H1 (cell line): Measurements from ENCODE around the gene USP24. TPM values are rescaled to one million over a fixed set of nuclear protein-coding genes. Genes with fewer than 3 reads are reported as not detected.

Source experiments
- CTCF ChIA-PET: fragments of 300-600 bp; sonication (Branson Sonifier 250); formaldehyde crosslinking; loops from one replicate; lab custom pipeline; 2021; ENCODE audit not compliant: partially characterized antibody; lab: Charles Lee
- POLR2A ChIA-PET: fragments of 300-600 bp; sonication (Branson Sonifier 250); formaldehyde crosslinking; loops from one replicate; lab custom pipeline; 2021; ENCODE audit warnings: inconsistent platforms; ENCODE audit not compliant: partially characterized antibody; lab: Charles Lee
- DNase-seq, 2 experiments: peaks; one replicate each; pipeline versions ENCODE4 v3.0.0 to v3.0.0-alpha.2; 2010 to 2022; ENCODE audit warnings: low spot score in 2 of 2, low read depth in 1 of 2, mixed read lengths in 1 of 2
- FAIRE-seq: peaks from 2 replicates; lab custom pipeline; 2011; peaks lifted over from hg19 to GRCh38; lab: Jason Lieb, UNC
- H2AFZ ChIP-seq: 2 replicates; pipeline ENCODE4 v1.8.1; 2012; ENCODE audit warnings: low read length, inconsistent platforms
- H2AK5ac ChIP-seq: 2 replicates; pipeline ENCODE4 v1.6.1; 2013; ENCODE audit warnings: low read depth, low read length
- H2BK120ac ChIP-seq: replicated peaks from 2 replicates; pipeline ENCODE3; 2013; ENCODE audit warnings: low read depth, low read length, inconsistent platforms
- H2BK12ac ChIP-seq: 2 replicates; pipeline ENCODE4 v1.6.1; 2013; ENCODE audit warnings: low read depth, low read length
- H2BK15ac ChIP-seq: 2 replicates; pipeline ENCODE4 v1.6.1; 2013; ENCODE audit warnings: low read length
- H2BK20ac ChIP-seq: 2 replicates; pipeline ENCODE4 v1.6.1; 2013; ENCODE audit warnings: low read length
- H2BK5ac ChIP-seq: 2 replicates; pipeline ENCODE4 v1.6.1; 2013; ENCODE audit warnings: low read depth, low read length
- H3K14ac ChIP-seq: 2 replicates; pipeline ENCODE4 v1.6.1; 2013; ENCODE audit warnings: inconsistent platforms; ENCODE audit not compliant: insufficient read length
- H3K18ac ChIP-seq: 2 replicates; pipeline ENCODE4 v1.6.1; 2013; ENCODE audit warnings: low read length; ENCODE audit errors: extremely low read depth
- H3K23ac ChIP-seq: 2 replicates; pipeline ENCODE4 v1.6.1; 2013; ENCODE audit warnings: inconsistent platforms; ENCODE audit not compliant: insufficient read length
- H3K23me2 ChIP-seq: 2 replicates; pipeline ENCODE4 v1.6.1; 2013; ENCODE audit warnings: low read depth, low read length
- H3K27ac ChIP-seq: 2 replicates; pipeline ENCODE4 v1.6.1; 2011; ENCODE audit warnings: low read depth, low read length, inconsistent platforms
- H3K27me3 ChIP-seq, 4 experiments: replicated peaks in 1 of 4; 1 replicate in 1 of 4; 2 replicates in 3 of 4; pipeline versions ENCODE4 v1.6.1 to v1.8.1; 2011 to 2013; ENCODE audit warnings: low read length in 3 of 4, mild to moderate bottlenecking in 3 of 4, inconsistent platforms in 2 of 4, mixed read lengths in 2 of 4, moderate library complexity in 1 of 4; ENCODE audit not compliant: control insufficient read depth in 3 of 4, insufficient read depth in 3 of 4; ENCODE audit errors: extremely low read depth in 1 of 4
- H3K36me3 ChIP-seq, 4 experiments: 2 replicates each; pipeline versions ENCODE4 v1.6.1 to v1.8.1; 2011 to 2013; ENCODE audit warnings: mild to moderate bottlenecking in 4 of 4, low read length in 3 of 4, moderate library complexity in 2 of 4, control low read depth in 1 of 4, inconsistent platforms in 1 of 4; ENCODE audit not compliant: insufficient read depth in 4 of 4, control insufficient read depth in 2 of 4
- H3K4ac ChIP-seq: replicated peaks from 2 replicates; pipeline ENCODE3; 2013; ENCODE audit warnings: low read length, low read depth, mixed read lengths, inconsistent platforms; ENCODE audit not compliant: insufficient read length
- H3K4me1 ChIP-seq, 4 experiments: replicated peaks in 1 of 4; 1 replicate in 1 of 4; 2 replicates in 3 of 4; pipeline versions ENCODE4 v1.6.1 to v1.8.1; 2011 to 2013; ENCODE audit warnings: low read length in 3 of 4, inconsistent platforms in 2 of 4, mixed read lengths in 1 of 4; ENCODE audit not compliant: insufficient read depth in 4 of 4, control insufficient read depth in 3 of 4
- H3K4me2 ChIP-seq, 2 experiments: 2 replicates each; pipeline versions ENCODE4 v1.6.1 to v1.8.1; 2011 to 2013; ENCODE audit warnings: low read depth in 2 of 2, low read length in 2 of 2, control low read depth in 1 of 2, inconsistent platforms in 1 of 2, mild to moderate bottlenecking in 1 of 2; ENCODE audit not compliant: insufficient read depth in 1 of 2
- H3K4me3 ChIP-seq, 4 experiments: fragments of 200-600, 300-600 bp in 1 of 4; sonication (generic), shearing (Covaris generic), sonication (Bioruptor Twin) in 1 of 4; 2 replicates each; pipeline versions ENCODE4 v1.5.1 to v1.8.1; 2011 to 2016; ENCODE audit warnings: low read length in 4 of 4, low read depth in 3 of 4, control low read depth in 2 of 4, inconsistent platforms in 2 of 4, mild to moderate bottlenecking in 2 of 4, mixed read lengths in 1 of 4, moderate library complexity in 1 of 4; ENCODE audit not compliant: insufficient read depth in 2 of 4; ENCODE audit errors: extremely low read depth in 1 of 4
- H3K56ac ChIP-seq: replicated peaks from 2 replicates; pipeline ENCODE3; 2013; ENCODE audit warnings: low read depth, mild to moderate bottlenecking, mixed read lengths, low read length, inconsistent platforms; ENCODE audit not compliant: insufficient read length
- H3K79me1 ChIP-seq: 2 replicates; pipeline ENCODE4 v1.6.1; 2013; ENCODE audit warnings: low read depth, low read length, control low read depth
- H3K79me2 ChIP-seq, 2 experiments: 2 replicates each; pipeline versions ENCODE4 v1.6.1 to v1.8.1; 2012 to 2013; ENCODE audit warnings: low read length in 2 of 2, mild to moderate bottlenecking in 2 of 2, inconsistent platforms in 1 of 2; ENCODE audit not compliant: insufficient read depth in 2 of 2, control insufficient read depth in 1 of 2
- H3K9ac ChIP-seq, 4 experiments: replicated peaks in 1 of 4; 1 replicate in 1 of 4; 2 replicates in 3 of 4; pipeline versions ENCODE4 v1.6.1 to v1.8.1; 2011 to 2013; ENCODE audit warnings: low read depth in 3 of 4, low read length in 3 of 4, control low read depth in 2 of 4, mild to moderate bottlenecking in 2 of 4, moderate library complexity in 2 of 4, inconsistent platforms in 1 of 4; ENCODE audit errors: extremely low read depth in 1 of 4
- H3K9me3 ChIP-seq, 2 experiments: 2 replicates each; pipeline versions ENCODE4 v1.6.1 to v1.8.1; 2012 to 2013; ENCODE audit warnings: mild to moderate bottlenecking in 2 of 2, moderate library complexity in 2 of 2, control low read depth in 1 of 2, inconsistent platforms in 1 of 2, low read depth in 1 of 2, low read length in 1 of 2, mixed read lengths in 1 of 2; ENCODE audit not compliant: insufficient read depth in 2 of 2
- H4K20me1 ChIP-seq, 2 experiments: replicated peaks in 1 of 2; 2 replicates each; pipeline versions ENCODE3 to v1.8.1; 2011 to 2013; ENCODE audit warnings: inconsistent platforms in 2 of 2, low read length in 2 of 2, mild to moderate bottlenecking in 1 of 2; ENCODE audit not compliant: insufficient read depth in 2 of 2, control insufficient read depth in 1 of 2
- H4K5ac ChIP-seq: 2 replicates; pipeline ENCODE4 v1.6.1; 2013; ENCODE audit warnings: low read length, low read depth, mixed read lengths, inconsistent platforms; ENCODE audit not compliant: insufficient read length
- H4K8ac ChIP-seq: 2 replicates; pipeline ENCODE4 v1.8.0; 2013; ENCODE audit warnings: mild to moderate bottlenecking, moderate library complexity, low read length, inconsistent platforms; ENCODE audit not compliant: insufficient read depth; ENCODE audit errors: extremely low read depth
- H4K91ac ChIP-seq: replicated peaks from 2 replicates; pipeline ENCODE3; 2013; ENCODE audit warnings: low read length, mixed read lengths, inconsistent platforms; ENCODE audit not compliant: insufficient read length
- ASH2L ChIP-seq: fragments of 200-600, 300-600 bp; sonication (generic); IDR thresholded peaks from one replicate; pipeline ENCODE4 v1.7.1; 2017; ENCODE audit warnings: low read length
- BRCA1 ChIP-seq: IDR thresholded peaks from 2 replicates; pipeline ENCODE4 v1.6.1; 2012; ENCODE audit warnings: low read depth, low read length, improper control_type of control experiment
- CBX5 ChIP-seq: fragments of 300-800, 300-1000 bp; sonication (generic); IDR thresholded peaks from 2 replicates; pipeline ENCODE4 v1.7.1; 2016; ENCODE audit warnings: antibody characterized with exemption, low read length, low read depth
- CTBP2 ChIP-seq: IDR thresholded peaks from 2 replicates; pipeline ENCODE4 v1.7.0; 2011; ENCODE audit warnings: borderline replicate concordance, mild to moderate bottlenecking, moderate library complexity, mixed read lengths, low read length; ENCODE audit not compliant: insufficient read depth, insufficient read length
- CTCF ChIP-seq, 3 experiments: IDR thresholded peaks; 1 replicate in 2 of 3; 2 replicates in 1 of 3; pipeline versions ENCODE4 v1.5.1 to v1.6.1; 2011; ENCODE audit warnings: low read length in 3 of 3, mild to moderate bottlenecking in 3 of 3, inconsistent platforms in 2 of 3, low read depth in 1 of 3, moderate library complexity in 1 of 3; ENCODE audit not compliant: insufficient read depth in 1 of 3; ENCODE audit errors: control extremely low read depth in 1 of 3
- EZH2 ChIP-seq: fragments of 200-600 bp; sonication (generic); IDR thresholded peaks from 2 replicates; pipeline ENCODE4 v1.7.1; 2012; ENCODE audit warnings: low read depth, mild to moderate bottlenecking, moderate library complexity, low read length, inconsistent platforms; ENCODE audit not compliant: severe bottlenecking
- JUN ChIP-seq: IDR thresholded peaks from 2 replicates; pipeline ENCODE4 v1.6.1; 2011; ENCODE audit warnings: low read depth, mild to moderate bottlenecking, improper control_type of control experiment, low read length
- KDM5A ChIP-seq: fragments of 200-600 bp; IDR thresholded peaks from 2 replicates; pipeline ENCODE4 v1.7.1; 2012; ENCODE audit warnings: mild to moderate bottlenecking, low read length, inconsistent platforms, mixed read lengths
- POU5F1 ChIP-seq: IDR thresholded peaks from 2 replicates; pipeline ENCODE4 v1.6.1; 2011; ENCODE audit warnings: low read depth, mild to moderate bottlenecking, low read length, moderate library complexity
- SRF ChIP-seq: IDR thresholded peaks from 2 replicates; pipeline ENCODE4 v1.6.1; 2011; ENCODE audit warnings: mild to moderate bottlenecking, low read depth, low read length, moderate library complexity
- TCF12 ChIP-seq: IDR thresholded peaks from 2 replicates; pipeline ENCODE4 v1.6.1; 2011; ENCODE audit warnings: low read depth, mild to moderate bottlenecking, low read length
- WGBS, 2 experiments: shearing (Covaris generic) in 1 of 2; methylation state at CpG; one replicate each; pipeline versions ENCODE4 v1.1.6 to v1.1.7; 2013 to 2015; ENCODE audit warnings: low lambda C conversion rate in 2 of 2, mixed read lengths in 2 of 2, inconsistent platforms in 1 of 2, low coverage in 1 of 2, missing lambda C conversion rate in 1 of 2; ENCODE audit not compliant: insufficient replicate concordance in 2 of 2, insufficient coverage in 1 of 2, insufficient read length in 1 of 2; ENCODE audit errors: extremely low coverage in 1 of 2, missing lambda C conversion rate in 1 of 2; 5-methylcytosine and 5-hydroxymethylcytosine counted together
- polyA plus RNA-seq, 7 experiments: library from polyadenylated mRNA; depleted of rRNA in 3 of 7; stranded (reverse) in 5 of 7; unstranded in 2 of 7; fragments of >200 nt in 5 of 7; fragments of 200-250 nt in 2 of 7; gene quantifications; 1 replicate in 5 of 7; 2 replicates in 1 of 7; 4 replicates in 1 of 7; pipeline versions ENCODE4 v1.2.1 to v1.2.3, GENCODE V29; 2011 to 2013; ENCODE audit warnings: missing spikeins in 2 of 7, mixed read lengths in 2 of 7
- total RNA-seq: library from RNA; stranded (reverse); fragmentation: NEBNext Ultra II Directional; extraction: Animal tissue kit (Norgen Biotek cat#: 25700); gene quantifications from 2 replicates; pipeline ENCODE4 v1.2.1, GENCODE V29; 2021

The USP24 gene
- total and polyA plus RNA-seq, 2 of the 8 experiments (the other 6 are each of a cell fraction or from before 2014, with no cell fraction given) = 11.1 to 34.6 TPM

DNA sequence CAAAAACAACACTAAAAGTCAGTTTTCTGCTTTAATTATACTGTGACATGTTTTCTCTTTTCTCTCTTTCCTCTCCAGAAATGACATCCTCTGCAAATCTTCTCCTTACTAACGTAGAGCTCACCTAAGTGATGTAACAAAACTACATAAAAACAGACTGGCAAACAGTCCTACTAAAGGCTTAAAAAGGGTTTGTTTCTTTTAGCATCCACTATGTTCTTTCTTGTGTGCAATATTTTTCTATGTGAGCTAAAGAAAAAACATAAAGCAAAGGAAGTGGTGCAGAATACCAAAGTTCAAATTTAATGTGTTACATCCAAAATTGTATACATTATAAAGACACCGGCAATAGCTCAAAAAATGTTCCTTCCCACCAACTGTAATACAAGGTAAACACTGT is 14.5 kb downstream of the USP24 start:
- Histone ChIP-seq H3K9ac (no peak overlapping the region), H3K18ac (no peak overlapping the region), H3K4me2 (no peak overlapping the region), H2AFZ (no peak overlapping the region), H4K5ac (no peak overlapping the region), H4K20me1 (peaks cover 2 to 8% of the 10 kb centered on the region in 2 experiments), H3K14ac (no peak overlapping the region), H3K23ac (no peak overlapping the region), H2BK12ac (no peak overlapping the region), H3K23me2 (no peaks in the 10 kb centered on the region), H3K4me3 (no peak overlapping the region), H4K91ac (no peak overlapping the region), H3K4me1 (peaks cover 0 to 3% (median 1%) of the 10 kb centered on the region in 4 experiments; a peak in 2 of 7 replicates), H3K79me1 (peaks cover 2% of the 10 kb centered on the region; the same call in 1 of the 2 replicates), H3K9me3 (no peaks in the 10 kb centered on the region; a peak in 1 of 4 replicates), H3K27ac (no peak overlapping the region), H2BK20ac (no peak overlapping the region), H2BK120ac (no peak overlapping the region), H3K4ac (no peak overlapping the region), H4K8ac (no peak overlapping the region), H2BK5ac (no peak overlapping the region), H3K27me3 (no peaks in the 10 kb centered on the region), H3K36me3 (peaks cover 0 to 3% (median 0%) of the 10 kb centered on the region in 4 experiments; a peak in 1 of 8 replicates), H2BK15ac (no peak overlapping the region), H3K56ac (no peak overlapping the region), H3K79me2 (peaks cover 0 to 65% of the 10 kb centered on the region in 2 experiments; a peak in 2 of 4 replicates), H2AK5ac (no peak overlapping the region)
- FAIRE-seq (no peak), DNase-seq (no peak)
- 88% methylated on average over 2 of the region's 2 CpGs; no CpG with 5 or more reads in 1 of the 2 experiments for WGBS, 2 experiments
- POLR2A ChIA-PET = interaction anchor here (0.8 to 1.1 kb wide), 2 partner anchors 8 to 13 kb away, joined by 3 read pairs; no protein-coding TSS in a partner anchor
- CTCF ChIA-PET = interaction anchor here (0.6 to 1.3 kb wide), 4 partner anchors 11 to 1252 kb away, joined by 3 read pairs; no protein-coding TSS in a partner anchor
- TF ChIP-seq ASH2L (no peak), KDM5A (no peak), CTBP2 (no peak), CBX5 (no peak), TCF12 (no peak), SRF (no peak), BRCA1 (no peak), CTCF (IDR thresholded peaks at IDR 0.05; ENCODE audit: control extremely low read depth in 1 of 3, insufficient read depth in 1 of 3, low read depth in 1 of 3, low read length in 3 of 3) (no peak), EZH2 (no peak), POU5F1 (no peak), JUN (no peak)
